ENCODE measurements around the gene KIF22. TPM values are rescaled to one million over a fixed set of nuclear protein-coding genes. Genes with fewer than 3 reads are reported as not detected.

KIF22 gene
- total RNA-seq, 1 experiment from 2014 or later, result 155 TPM

DNA sequence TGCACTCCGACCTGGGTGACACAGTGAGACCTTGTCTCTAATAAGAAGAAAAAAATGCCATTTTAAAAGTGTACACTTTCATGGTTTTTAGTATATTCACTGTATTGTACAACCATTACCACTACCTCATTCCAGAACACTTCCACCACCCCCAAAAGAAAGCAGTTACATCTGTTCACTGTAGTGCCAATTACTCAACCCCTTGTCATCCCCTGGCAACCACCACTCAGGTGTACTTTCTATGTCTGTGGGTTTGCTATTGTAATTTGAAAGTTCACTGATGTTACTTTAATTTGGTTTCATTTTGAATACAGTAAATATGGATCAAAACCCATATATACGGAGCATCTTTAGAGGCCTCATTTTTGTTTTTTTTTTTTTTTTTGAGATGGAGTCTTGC lies 6.4 kb upstream of the KIF22 start:
- ChIA-PET RAD21 (ENCODE audit: low non-redundant PET in 1 of 2, low total read pairs in 2 of 2, uncharacterized antibody in 2 of 2, unreplicated experiment in 2 of 2) (no interaction called here), CTCF (interaction anchor here (1.0 kb wide), 1 partner anchor 27 kb away, joined by 3 read pairs; no protein-coding TSS in a partner anchor), POLR2A (no interaction called here)
- ATAC-seq (no peak), DNase-seq (ENCODE audit: low read depth, low spot score) (no peak)
- no TSS peak for BruUV-seq (replicated peaks)
- TF ChIP-seq YY1 (IDR thresholded peaks at IDR 0.05; ENCODE audit: extremely low read depth, insufficient replicate concordance, low read depth, low read length) (no peak), ZFX (IDR thresholded peaks at IDR 0.05) (no peak), ZNF274 (IDR thresholded peaks at IDR 0.05; ENCODE audit: low read depth, low read length) (no peak), SRF (IDR thresholded peaks at IDR 0.05; ENCODE audit: low read depth) (no peak), SIN3A (IDR thresholded peaks at IDR 0.05; ENCODE audit: low read depth) (no peak), FOSL1 (IDR thresholded peaks at IDR 0.05; ENCODE audit: low read depth) (no peak), POLR2A (IDR thresholded peaks at IDR 0.05; ENCODE audit: borderline replicate concordance, extremely low read depth, insufficient read depth, insufficient read length) (no peak), EGR1 (IDR thresholded peaks at IDR 0.05; ENCODE audit: low read depth) (no peak), CEBPB (IDR thresholded peaks at IDR 0.05; ENCODE audit: low read depth) (no peak), TCF7L2 (IDR thresholded peaks at IDR 0.05; ENCODE audit: borderline replicate concordance, extremely low read depth, insufficient read depth, insufficient read length) (no peak), EZH2 (IDR thresholded peaks at IDR 0.05) (no peak), CBX3 (IDR thresholded peaks at IDR 0.05; ENCODE audit: low read depth) (no peak)
- TF ChIP-seq, protein P1, sequence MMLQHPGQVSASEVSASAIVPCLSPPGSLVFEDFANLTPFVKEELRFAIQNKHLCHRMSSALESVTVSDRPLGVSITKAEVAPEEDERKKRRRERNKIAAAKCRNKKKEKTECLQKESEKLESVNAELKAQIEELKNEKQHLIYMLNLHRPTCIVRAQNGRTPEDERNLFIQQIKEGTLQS (IDR thresholded peaks at IDR 0.05), result no peak
- TF ChIP-seq, protein P2, sequence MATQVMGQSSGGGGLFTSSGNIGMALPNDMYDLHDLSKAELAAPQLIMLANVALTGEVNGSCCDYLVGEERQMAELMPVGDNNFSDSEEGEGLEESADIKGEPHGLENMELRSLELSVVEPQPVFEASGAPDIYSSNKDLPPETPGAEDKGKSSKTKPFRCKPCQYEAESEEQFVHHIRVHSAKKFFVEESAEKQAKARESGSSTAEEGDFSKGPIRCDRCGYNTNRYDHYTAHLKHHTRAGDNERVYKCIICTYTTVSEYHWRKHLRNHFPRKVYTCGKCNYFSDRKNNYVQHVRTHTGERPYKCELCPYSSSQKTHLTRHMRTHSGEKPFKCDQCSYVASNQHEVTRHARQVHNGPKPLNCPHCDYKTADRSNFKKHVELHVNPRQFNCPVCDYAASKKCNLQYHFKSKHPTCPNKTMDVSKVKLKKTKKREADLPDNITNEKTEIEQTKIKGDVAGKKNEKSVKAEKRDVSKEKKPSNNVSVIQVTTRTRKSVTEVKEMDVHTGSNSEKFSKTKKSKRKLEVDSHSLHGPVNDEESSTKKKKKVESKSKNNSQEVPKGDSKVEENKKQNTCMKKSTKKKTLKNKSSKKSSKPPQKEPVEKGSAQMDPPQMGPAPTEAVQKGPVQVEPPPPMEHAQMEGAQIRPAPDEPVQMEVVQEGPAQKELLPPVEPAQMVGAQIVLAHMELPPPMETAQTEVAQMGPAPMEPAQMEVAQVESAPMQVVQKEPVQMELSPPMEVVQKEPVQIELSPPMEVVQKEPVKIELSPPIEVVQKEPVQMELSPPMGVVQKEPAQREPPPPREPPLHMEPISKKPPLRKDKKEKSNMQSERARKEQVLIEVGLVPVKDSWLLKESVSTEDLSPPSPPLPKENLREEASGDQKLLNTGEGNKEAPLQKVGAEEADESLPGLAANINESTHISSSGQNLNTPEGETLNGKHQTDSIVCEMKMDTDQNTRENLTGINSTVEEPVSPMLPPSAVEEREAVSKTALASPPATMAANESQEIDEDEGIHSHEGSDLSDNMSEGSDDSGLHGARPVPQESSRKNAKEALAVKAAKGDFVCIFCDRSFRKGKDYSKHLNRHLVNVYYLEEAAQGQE (IDR thresholded peaks at IDR 0.05; ENCODE audit: low read depth), result no peak
- TF ChIP-seq, protein P3, sequence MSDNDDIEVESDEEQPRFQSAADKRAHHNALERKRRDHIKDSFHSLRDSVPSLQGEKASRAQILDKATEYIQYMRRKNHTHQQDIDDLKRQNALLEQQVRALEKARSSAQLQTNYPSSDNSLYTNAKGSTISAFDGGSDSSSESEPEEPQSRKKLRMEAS (IDR thresholded peaks at IDR 0.05), result no peak
- H3K79me2 ChIP-seq (ENCODE audit: insufficient read depth, low read length), result no peaks in the 10 kb centered on the region
- no peak overlapping the region for H2AFZ ChIP-seq (ENCODE audit: low read depth, low read length, poor library complexity, severe bottlenecking)
- no peak overlapping the region for H3K27ac ChIP-seq (ENCODE audit: low read depth, low read length)
- peaks cover 0 to 16% of the 10 kb centered on the region in 2 experiments; a peak in 2 of 4 replicates for H3K4me1 ChIP-seq (ENCODE audit: control insufficient read depth in 1 of 2, insufficient read depth in 2 of 2, low read length in 2 of 2)
- intact Hi-C loops (cut with micrococcal nuclease), result no loop called here
- H3K9ac ChIP-seq (ENCODE audit: low read length), result no peak overlapping the region
- no peak overlapping the region for H3K4me2 ChIP-seq (ENCODE audit: low read length)
- H4K20me1 ChIP-seq (ENCODE audit: insufficient read depth), result no peaks in the 10 kb centered on the region
- no peak overlapping the region for H3K4me3 ChIP-seq (replicated peaks in 1 of 2; ENCODE audit: low read depth in 1 of 2, low read length in 2 of 2)
- H3K27me3 ChIP-seq (ENCODE audit: insufficient read depth, low read length), result no peaks in the 10 kb centered on the region
- H3K36me3 ChIP-seq (ENCODE audit: control insufficient read depth in 1 of 2, insufficient read depth in 2 of 2, low read length in 2 of 2), result no peaks in the 10 kb centered on the region
- no peaks in the 10 kb centered on the region; the same call in 1 of the 2 replicates for H3K9me2 ChIP-seq (ENCODE audit: insufficient read depth)
- no peaks in the 10 kb centered on the region for H3K9me3 ChIP-seq (ENCODE audit: control insufficient read depth in 1 of 2, insufficient read depth in 1 of 2, low read depth in 1 of 2, low read length in 2 of 2)
